Adrenal gland (tissue), 5 donors: ENCODE data around the gene TUT4.

ENCODE experiments used
- CTCF ChIP-seq, 6 experiments: fragments of 450-650 bp in 4 of 6; fragments of 200-600 bp in 2 of 6; sonication (generic) in 1 of 6; IDR thresholded peaks; 1 replicate in 5 of 6; 2 replicates in 1 of 6; pipeline versions ENCODE4 v1.5.1 to v1.8.0; 2016 to 2021; ENCODE audit warnings: antibody characterized with exemption in 6 of 6, mild to moderate bottlenecking in 2 of 6, moderate library complexity in 1 of 6
- POLR2A ChIP-seq, 2 donors: fragments of 450-650 bp; IDR thresholded peaks; one replicate each; pipeline ENCODE4 v1.6.1; 2017; ENCODE audit warnings: antibody characterized with exemption in 2 of 2, mild to moderate bottlenecking in 2 of 2, moderate library complexity in 1 of 2
- donor health status: DM: no; HTN: no; CAD: no.

DNA sequence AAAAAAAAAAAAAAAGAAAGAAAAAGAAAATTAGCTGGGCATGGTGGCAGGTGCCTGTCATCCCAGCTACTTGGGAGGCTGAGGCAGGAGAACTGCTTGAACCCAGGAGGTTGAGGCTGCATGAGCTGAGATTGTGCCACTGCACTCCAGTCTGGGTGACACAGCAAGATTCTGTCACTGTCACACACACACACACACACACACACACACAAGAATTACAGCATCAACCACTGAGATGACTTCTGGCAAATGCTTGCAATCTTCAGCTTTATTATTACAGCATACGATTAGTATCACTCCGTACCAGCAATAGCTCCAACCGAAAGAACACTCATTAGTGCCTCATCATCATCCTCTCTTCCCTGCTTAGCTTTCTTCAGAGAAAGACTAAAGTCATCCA is 153.3 kb downstream of the TUT4 start:
- TF ChIP-seq CTCF (IDR thresholded peaks at IDR 0.05), result no peak
- TF ChIP-seq POLR2A (IDR thresholded peaks at IDR 0.05), result no peak
